ENCODE results near the gene RUNX2. TPM values are rescaled to one million over a fixed set of nuclear protein-coding genes. Genes with fewer than 3 reads are reported as not detected.

Gene RUNX2
- polyA plus RNA-seq, 3 donors = 1.5 to 2.8 (median 2.7) TPM

- no peak for DNase-seq
These were observed 104.8 kb downstream of the RUNX2 start for GRCh38 chr6:45432977-45433376.

GRCh38 chr6:45433533-45434380 lies 105.6 kb downstream of the RUNX2 start:
- DNase-seq = no peak

GRCh38 chr6:45434381-45434700 lies 106.2 kb downstream of the RUNX2 start:
- DNase-seq = no peak

- no peak for DNase-seq
These were observed 108.7 kb downstream of the RUNX2 start for GRCh38 chr6:45436544-45437438.

GRCh38 chr6:45437439-45437815 lies 109.3 kb downstream of the RUNX2 start:
- DNase-seq = no peak

GRCh38 chr6:45438151-45438550 lies 110.0 kb downstream of the RUNX2 start:
- DNase-seq = no peak

GRCh38 chr6:45438849-45439406 lies 110.8 kb downstream of the RUNX2 start:
- DNase-seq = no peak

- no peak for DNase-seq
These were observed 111.3 kb downstream of the RUNX2 start for GRCh38 chr6:45439459-45439858.

GRCh38 chr6:45439861-45440388 lies 111.8 kb downstream of the RUNX2 start:
- no peak for DNase-seq

GRCh38 chr6:45441851-45442453 lies 113.8 kb downstream of the RUNX2 start:
- no peak for DNase-seq

GRCh38 chr6:45442716-45443115 lies 114.6 kb downstream of the RUNX2 start:
- no peak for DNase-seq

- no peak for DNase-seq
These were observed 117.2 kb downstream of the RUNX2 start for GRCh38 chr6:45445364-45445748.

- DNase-seq = peak; percentile 87
These were observed 117.8 kb downstream of the RUNX2 start for GRCh38 chr6:45445749-45446549.

- no peak for DNase-seq
These were observed 118.9 kb downstream of the RUNX2 start for GRCh38 chr6:45447005-45447404.

GRCh38 chr6:45447716-45448115 lies 119.6 kb downstream of the RUNX2 start:
- no peak for DNase-seq

GRCh38 chr6:45448417-45449389 lies 120.6 kb downstream of the RUNX2 start:
- DNase-seq = no peak

GRCh38 chr6:45450132-45450531 lies 122.0 kb downstream of the RUNX2 start:
- DNase-seq = no peak

- DNase-seq = no peak
These were observed 122.7 kb downstream of the RUNX2 start for GRCh38 chr6:45450831-45451230.

GRCh38 chr6:45454008-45454911 lies 126.1 kb downstream of the RUNX2 start:
- DNase-seq = no peak

Measured in renal pelvis (tissue), 4 donors.